Trophoblast cell (in vitro differentiated cells and primary cell): ENCODE data around the gene GLRA3.

Experiments used
- DNase-seq, 2 donors: peaks; one replicate each; pipeline ENCODE4 v3.0.0-alpha.2; 2016
- H2AFZ ChIP-seq: 2 replicates; pipeline ENCODE4 v1.6.1; 2013; ENCODE audit warnings: low read length, moderate library complexity, mild to moderate bottlenecking; ENCODE audit not compliant: insufficient read depth, poor library complexity
- H2AK5ac ChIP-seq: 2 replicates; pipeline ENCODE4 v1.6.1; 2013; ENCODE audit warnings: mild to moderate bottlenecking, low read length
- H2BK120ac ChIP-seq: 2 replicates; pipeline ENCODE4 v1.6.1; 2013; ENCODE audit warnings: low read length, mild to moderate bottlenecking, moderate library complexity; ENCODE audit not compliant: insufficient read depth, poor library complexity
- H2BK12ac ChIP-seq: 2 replicates; pipeline ENCODE4 v1.6.1; 2013; ENCODE audit warnings: mild to moderate bottlenecking, low read length, moderate library complexity
- H2BK5ac ChIP-seq: 2 replicates; pipeline ENCODE4 v1.6.1; 2013; ENCODE audit warnings: low read length, low read depth, moderate library complexity, mild to moderate bottlenecking; ENCODE audit not compliant: poor library complexity
- H3K14ac ChIP-seq: 2 replicates; pipeline ENCODE4 v1.6.1; 2013; ENCODE audit warnings: mild to moderate bottlenecking, low read length
- H3K18ac ChIP-seq: 2 replicates; pipeline ENCODE4 v1.6.1; 2013; ENCODE audit warnings: mild to moderate bottlenecking, low read length
- H3K23ac ChIP-seq: 2 replicates; pipeline ENCODE4 v1.6.1; 2013; ENCODE audit warnings: low read length
- H3K27ac ChIP-seq: 2 replicates; pipeline ENCODE4 v1.5.1; 2013; ENCODE audit warnings: low read depth, mild to moderate bottlenecking, inconsistent platforms, low read length, moderate library complexity
- H3K27me3 ChIP-seq: 2 replicates; pipeline ENCODE4 v1.6.1; 2013; ENCODE audit warnings: inconsistent platforms, mild to moderate bottlenecking, low read length, moderate library complexity; ENCODE audit not compliant: insufficient read depth
- H3K36me3 ChIP-seq, 2 experiments: 1 replicate in 1 of 2; 2 replicates in 1 of 2; pipeline ENCODE4 v1.6.1; 2013; ENCODE audit warnings: low read length in 2 of 2, mild to moderate bottlenecking in 2 of 2, moderate library complexity in 1 of 2; ENCODE audit not compliant: insufficient read depth in 2 of 2, control insufficient read depth in 1 of 2
- H3K4ac ChIP-seq: 2 replicates; pipeline ENCODE4 v1.6.1; 2013; ENCODE audit warnings: low read depth, mild to moderate bottlenecking, low read length, moderate library complexity
- H3K4me1 ChIP-seq, 2 experiments: 1 replicate in 1 of 2; 2 replicates in 1 of 2; pipeline ENCODE4 v1.6.1; 2013; ENCODE audit warnings: low read length in 2 of 2, mild to moderate bottlenecking in 2 of 2, moderate library complexity in 1 of 2; ENCODE audit not compliant: insufficient read depth in 2 of 2, control insufficient read depth in 1 of 2
- H3K4me2 ChIP-seq: 2 replicates; pipeline ENCODE4 v1.6.1; 2013; ENCODE audit warnings: inconsistent platforms, mild to moderate bottlenecking, low read length, moderate library complexity
- H3K4me3 ChIP-seq: 2 replicates; pipeline ENCODE4 v1.5.1; 2013; ENCODE audit warnings: mild to moderate bottlenecking, low read depth, low read length, inconsistent platforms
- H3K79me1 ChIP-seq: one replicate; pipeline ENCODE4 v1.6.1; 2013; ENCODE audit warnings: low read length
- H3K79me2 ChIP-seq: 2 replicates; pipeline ENCODE4 v1.6.1; 2013; ENCODE audit warnings: low read length, mild to moderate bottlenecking; ENCODE audit not compliant: control insufficient read depth, insufficient read depth, poor library complexity
- H3K9ac ChIP-seq: 2 replicates; pipeline ENCODE4 v1.6.1; 2013; ENCODE audit warnings: mild to moderate bottlenecking, low read length
- H3K9me3 ChIP-seq: 2 replicates; pipeline ENCODE4 v1.6.1; 2013; ENCODE audit warnings: low read depth, mild to moderate bottlenecking, control low read depth, inconsistent platforms, low read length; ENCODE audit not compliant: insufficient read depth
- H4K12ac ChIP-seq: 2 replicates; pipeline ENCODE4 v1.6.1; 2013; ENCODE audit warnings: low read depth, mild to moderate bottlenecking, low read length, moderate library complexity
- H4K8ac ChIP-seq: 2 replicates; pipeline ENCODE4 v1.6.1; 2013; ENCODE audit warnings: low read depth, mild to moderate bottlenecking, low read length, moderate library complexity
- H4K91ac ChIP-seq: one replicate; pipeline ENCODE4 v1.6.1; 2013; ENCODE audit warnings: low read depth, mild to moderate bottlenecking, low read length, moderate library complexity
- WGBS: extraction: QIAGEN DNeasy Blood & Tissue Kit; methylation state at CpG from one replicate; pipeline ENCODE4 v1.1.7; 2013; ENCODE audit warnings: missing lambda C conversion rate; ENCODE audit not compliant: insufficient read length, insufficient coverage; ENCODE audit errors: extremely low coverage; 5-methylcytosine and 5-hydroxymethylcytosine counted together

Gene GLRA3

DNA sequence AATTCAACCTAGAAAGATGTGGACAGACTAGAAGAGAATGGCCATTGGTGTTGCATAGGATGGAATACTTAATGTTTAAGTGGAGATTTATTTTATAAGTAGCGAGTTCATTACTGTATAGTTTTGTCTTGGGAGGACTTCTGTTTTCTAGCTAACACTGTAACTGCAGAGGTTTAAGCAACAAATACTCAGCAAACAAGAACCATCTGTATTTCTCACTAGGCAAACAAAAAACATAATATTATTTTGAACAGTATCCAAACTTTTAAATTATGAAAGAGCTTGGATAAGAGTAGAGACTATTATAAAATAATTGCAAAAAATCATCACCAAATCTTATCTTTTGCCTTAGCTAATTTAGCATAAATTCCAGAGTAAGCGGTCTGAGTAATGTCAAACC, 121.1 kb downstream of the GLRA3 start:
- no CpG with 5 or more reads among the region's 2 CpGs for WGBS
- H3K4me3 ChIP-seq, result no peak overlapping the region
- H4K8ac ChIP-seq, result no peak overlapping the region
- no peaks in the 10 kb centered on the region for H3K4me1 ChIP-seq
- H3K79me1 ChIP-seq, result no peaks in the 10 kb centered on the region
- H3K36me3 ChIP-seq, result no peaks in the 10 kb centered on the region
- H2BK5ac ChIP-seq, result no peak overlapping the region
- H3K27ac ChIP-seq, result no peak overlapping the region
- H3K23ac ChIP-seq, result no peak overlapping the region
- no peak overlapping the region for H3K4ac ChIP-seq
- no peak overlapping the region for H2BK12ac ChIP-seq
- H3K27me3 ChIP-seq, result no peaks in the 10 kb centered on the region
- H3K9ac ChIP-seq, result no peak overlapping the region
- H2BK120ac ChIP-seq, result no peak overlapping the region
- H2AK5ac ChIP-seq, result no peak overlapping the region
- no peaks in the 10 kb centered on the region for H3K9me3 ChIP-seq
- H3K18ac ChIP-seq, result no peak overlapping the region
- DNase-seq, result no peak
- no peak overlapping the region for H4K91ac ChIP-seq
- no peak overlapping the region for H3K14ac ChIP-seq
- no peak overlapping the region for H3K4me2 ChIP-seq
- H2AFZ ChIP-seq, result no peak overlapping the region
- H3K79me2 ChIP-seq, result no peaks in the 10 kb centered on the region
- no peak overlapping the region for H4K12ac ChIP-seq

DNA sequence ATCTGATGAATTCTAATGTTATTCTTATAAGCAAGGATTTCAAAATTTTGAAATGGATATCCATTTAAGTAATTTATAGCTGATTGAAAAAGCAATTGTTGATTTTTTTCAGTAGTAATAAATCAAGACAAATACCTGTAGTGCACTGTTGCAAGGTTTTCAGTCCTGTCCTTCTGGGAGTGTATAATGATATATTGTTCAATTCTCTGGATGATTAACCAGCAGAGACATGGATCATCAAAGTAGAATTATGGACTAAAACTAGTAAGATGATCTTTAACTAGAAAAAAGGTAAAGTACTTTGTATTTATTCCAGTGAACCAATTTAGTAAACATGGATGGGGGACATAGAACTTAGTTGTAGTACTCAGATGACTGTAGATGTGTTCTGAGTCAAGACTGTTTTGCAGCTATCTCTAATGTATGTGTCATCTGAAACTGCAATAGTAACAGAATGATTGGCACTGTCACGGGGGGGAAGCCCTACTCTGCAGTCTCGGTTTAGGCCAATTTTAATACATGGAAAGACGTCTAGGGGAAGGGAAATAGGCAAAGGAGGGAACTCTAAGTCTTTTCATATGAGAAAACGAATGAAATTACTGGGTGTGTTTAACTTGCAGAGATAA, 121.9 kb downstream of the GLRA3 start:
- Histone ChIP-seq H3K79me2 (no peaks in the 10 kb centered on the region), H3K9me3 (no peaks in the 10 kb centered on the region), H2BK120ac (no peak overlapping the region), H3K36me3 (no peaks in the 10 kb centered on the region), H4K8ac (no peak overlapping the region), H4K91ac (no peak overlapping the region), H2AFZ (no peak overlapping the region), H2BK12ac (no peak overlapping the region), H3K23ac (no peak overlapping the region), H3K27me3 (no peaks in the 10 kb centered on the region), H3K4me2 (no peak overlapping the region), H3K14ac (no peak overlapping the region), H2AK5ac (no peak overlapping the region), H3K9ac (no peak overlapping the region), H3K4me3 (no peak overlapping the region), H3K79me1 (no peaks in the 10 kb centered on the region), H3K27ac (no peak overlapping the region), H2BK5ac (no peak overlapping the region), H3K4me1 (no peaks in the 10 kb centered on the region), H3K4ac (no peak overlapping the region), H4K12ac (no peak overlapping the region), H3K18ac (no peak overlapping the region)
- WGBS, result no CpG with 5 or more reads among the region's 4 CpGs
- DNase-seq, result no peak

DNA sequence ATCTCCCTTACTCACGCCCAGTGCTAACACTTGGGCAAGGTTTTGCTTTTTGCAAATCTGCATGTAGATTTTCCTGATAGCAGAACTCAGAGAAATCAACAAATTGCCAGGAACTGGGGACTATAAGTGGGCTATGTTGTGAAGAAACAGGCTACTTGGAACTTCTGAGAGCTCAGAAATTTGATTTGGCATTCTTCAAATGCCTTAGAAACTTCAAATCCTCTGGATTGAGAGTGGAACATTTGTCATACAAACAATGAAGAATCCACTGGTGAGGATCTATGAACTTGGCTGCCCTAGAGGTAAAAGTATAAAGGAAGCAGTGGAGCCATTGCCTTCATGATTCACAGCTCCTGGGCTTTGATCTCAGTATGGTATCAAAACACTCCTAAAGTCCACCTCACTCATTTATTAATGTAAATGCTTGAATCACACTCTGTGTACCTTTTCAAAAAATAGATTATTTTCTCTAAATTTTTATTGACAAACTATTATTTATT, 126.0 kb downstream of the GLRA3 start:
- no peak overlapping the region for H4K12ac ChIP-seq
- no peaks in the 10 kb centered on the region for H3K27me3 ChIP-seq
- H3K79me2 ChIP-seq, result no peaks in the 10 kb centered on the region
- H3K4me1 ChIP-seq, result no peaks in the 10 kb centered on the region
- no peak overlapping the region for H4K8ac ChIP-seq
- H3K4me2 ChIP-seq, result no peak overlapping the region
- H3K4me3 ChIP-seq, result no peak overlapping the region
- H2AK5ac ChIP-seq, result no peak overlapping the region
- no peaks in the 10 kb centered on the region for H3K9me3 ChIP-seq
- no peak overlapping the region for H2BK5ac ChIP-seq
- no peaks in the 10 kb centered on the region for H3K36me3 ChIP-seq
- H3K27ac ChIP-seq, result no peak overlapping the region
- DNase-seq, result peak in 1 of 2 donors; percentile 48
- WGBS, result no CpG with 5 or more reads among the region's 1 CpG
- no peak overlapping the region for H3K9ac ChIP-seq
- H3K18ac ChIP-seq, result no peak overlapping the region
- H2BK12ac ChIP-seq, result no peak overlapping the region
- no peak overlapping the region for H2AFZ ChIP-seq
- H3K4ac ChIP-seq, result no peak overlapping the region
- no peak overlapping the region for H3K14ac ChIP-seq
- H2BK120ac ChIP-seq, result no peak overlapping the region
- no peaks in the 10 kb centered on the region for H3K79me1 ChIP-seq
- no peak overlapping the region for H3K23ac ChIP-seq
- H4K91ac ChIP-seq, result no peak overlapping the region

DNA sequence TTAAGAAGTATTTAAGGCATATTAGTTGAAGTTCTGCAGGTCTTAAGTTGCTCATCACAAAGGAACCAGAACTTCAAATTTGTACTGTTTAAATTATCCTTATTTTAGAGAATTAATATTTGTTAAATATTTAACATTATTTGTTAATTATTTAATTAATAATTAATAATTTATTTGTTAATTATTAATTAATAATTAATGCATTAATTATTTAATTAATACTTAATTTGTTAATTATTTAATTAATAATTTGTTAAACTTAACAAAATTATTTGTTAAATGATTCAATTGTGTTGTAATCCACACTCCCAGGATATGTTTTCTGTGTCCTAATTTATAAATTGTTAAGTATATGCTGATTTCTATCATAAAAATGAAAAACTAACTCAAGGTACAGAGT, 129.4 kb downstream of the GLRA3 start:
- Histone ChIP-seq H4K91ac (no peak overlapping the region), H4K8ac (no peak overlapping the region), H2BK5ac (no peak overlapping the region), H3K18ac (no peak overlapping the region), H3K4me1 (no peaks in the 10 kb centered on the region), H3K9me3 (no peaks in the 10 kb centered on the region), H3K23ac (no peak overlapping the region), H3K4me3 (no peak overlapping the region), H3K27ac (no peak overlapping the region), H2BK120ac (no peak overlapping the region), H3K4me2 (no peak overlapping the region), H2BK12ac (no peak overlapping the region), H3K79me2 (no peaks in the 10 kb centered on the region), H3K79me1 (no peaks in the 10 kb centered on the region), H3K9ac (no peak overlapping the region), H3K4ac (no peak overlapping the region), H2AK5ac (no peak overlapping the region), H3K14ac (no peak overlapping the region), H2AFZ (no peak overlapping the region), H3K27me3 (no peaks in the 10 kb centered on the region), H3K36me3 (no peaks in the 10 kb centered on the region), H4K12ac (no peak overlapping the region)
- DNase-seq, result no peak
